HepG2 (cell line): Measurements from ENCODE around the gene PRICKLE3. TPM values are rescaled to one million over a fixed set of nuclear protein-coding genes. Genes with fewer than 3 reads are reported as not detected.

Experiments used
- ATAD3A ChIP-seq: sonication (generic); formaldehyde crosslinking; IDR thresholded peaks from 2 replicates; pipeline ENCODE4 v1.4.0; 2020; ENCODE audit warnings: missing genetic modification reagents
- CEBPG ChIP-seq: IDR thresholded peaks from 2 replicates; pipeline ENCODE4 v1.6.1; 2016
- CHD4 ChIP-seq: fragments of 200-600 bp; sonication (generic); IDR thresholded peaks from 2 replicates; pipeline ENCODE4 v1.7.0; 2017; ENCODE audit warnings: mild to moderate bottlenecking, low read length, borderline replicate concordance
- HES4 ChIP-seq: sonication (generic); formaldehyde crosslinking; IDR thresholded peaks from 2 replicates; pipeline ENCODE4 v1.9.0; 2021; ENCODE audit warnings: mild to moderate bottlenecking, missing genetic modification reagents, borderline replicate concordance
- JUN ChIP-seq: sonication (generic); formaldehyde crosslinking; IDR thresholded peaks from 2 replicates; pipeline ENCODE4 v1.4.0; 2020; ENCODE audit warnings: mild to moderate bottlenecking, missing genetic modification reagents
- KAT7 ChIP-seq: IDR thresholded peaks from 2 replicates; pipeline ENCODE4 v1.6.1; 2018; ENCODE audit warnings: borderline replicate concordance, missing compliant biosample characterization
- KDM4B ChIP-seq: sonication (generic); formaldehyde crosslinking; IDR thresholded peaks from 2 replicates; pipeline ENCODE4 v1.4.0; 2020; ENCODE audit warnings: missing genetic modification reagents
- MAFF ChIP-seq: IDR thresholded peaks from 2 replicates; pipeline ENCODE4 v1.6.1; 2011; ENCODE audit warnings: low read depth, low read length, improper control_type of control experiment
- MLLT10 ChIP-seq: sonication (generic); formaldehyde crosslinking; IDR thresholded peaks from 2 replicates; pipeline ENCODE4 v1.4.0; 2020; ENCODE audit warnings: missing genetic modification reagents
- MXI1 ChIP-seq: IDR thresholded peaks from 3 replicates; pipeline ENCODE4 v1.6.1; 2012; ENCODE audit warnings: low read depth, low read length, inconsistent platforms, borderline replicate concordance
- NKX3-1 ChIP-seq: sonication (generic); formaldehyde crosslinking; IDR thresholded peaks from 2 replicates; pipeline ENCODE4 v1.5.0; 2020; ENCODE audit warnings: missing genetic modification reagents
- RARG ChIP-seq: sonication (generic); formaldehyde crosslinking; IDR thresholded peaks from 2 replicates; pipeline ENCODE4 v1.4.0; 2020; ENCODE audit warnings: low read depth, mild to moderate bottlenecking, missing genetic modification reagents
- SCMH1 ChIP-seq: sonication (generic); formaldehyde crosslinking; IDR thresholded peaks from 2 replicates; pipeline ENCODE4 v1.9.0; 2021; ENCODE audit warnings: missing genetic modification reagents, mild to moderate bottlenecking, borderline replicate concordance
- TOPORS ChIP-seq: sonication (generic); formaldehyde crosslinking; IDR thresholded peaks from 2 replicates; pipeline ENCODE4 v1.8.0; 2023; ENCODE audit warnings: mild to moderate bottlenecking, missing genetic modification reagents
- ZNF180 ChIP-seq: sonication (generic); formaldehyde crosslinking; IDR thresholded peaks from 2 replicates; pipeline ENCODE4 v1.4.0; 2020; ENCODE audit warnings: low read depth, missing genetic modification reagents, borderline replicate concordance
- ZNF260 ChIP-seq: sonication (generic); formaldehyde crosslinking; IDR thresholded peaks from 2 replicates; pipeline ENCODE4 v1.4.0; 2020; ENCODE audit warnings: missing genetic modification reagents, low read depth, mild to moderate bottlenecking, borderline replicate concordance
- ZNF557 ChIP-seq: sonication (generic); formaldehyde crosslinking; IDR thresholded peaks from 2 replicates; pipeline ENCODE4 v1.4.0; 2020; ENCODE audit warnings: missing genetic modification reagents
- ZNF780A ChIP-seq: sonication (generic); formaldehyde crosslinking; IDR thresholded peaks from 2 replicates; pipeline ENCODE4 v1.8.0; 2022; ENCODE audit warnings: mild to moderate bottlenecking, missing genetic modification reagents, moderate library complexity
- polyA plus RNA-seq, 8 experiments: library from polyadenylated mRNA; depleted of rRNA in 3 of 8; stranded (reverse) in 7 of 8; unstranded in 1 of 8; fragments of >200 nt; fragmentation: Illumina TruSeq in 4 of 8; extraction: Trizol in 4 of 8; gene quantifications; 2 replicates each; pipeline versions ENCODE4 v1.2.1 to v1.2.3, GENCODE V29; 2011 to 2016; ENCODE audit warnings: low read depth in 4 of 8, missing spikeins in 1 of 8, mixed read lengths in 1 of 8; ENCODE audit not compliant: insufficient read depth in 1 of 8
- total RNA-seq, 5 experiments: library from RNA; depleted of rRNA; stranded (reverse); fragments of >200 nt; fragmentation: Illumina TruSeq; extraction: Trizol; gene quantifications; 2 replicates each; pipeline ENCODE4 v1.2.3, GENCODE V29; 2016; ENCODE audit warnings: low read depth in 1 of 5
- TF ChIP-seq, protein P1 (sequence below): fragments of 450-650 bp; IDR thresholded peaks from 2 replicates; pipeline ENCODE4 v1.6.1; 2017; ENCODE audit warnings: mild to moderate bottlenecking
- TF ChIP-seq, protein P2 (sequence below): sonication (generic); formaldehyde crosslinking; IDR thresholded peaks from 2 replicates; pipeline ENCODE4 v1.8.1; 2023; ENCODE audit warnings: mild to moderate bottlenecking, inconsistent platforms, moderate library complexity, missing genetic modification reagents, borderline replicate concordance
- TF ChIP-seq, protein P3 (sequence below): fragments of 450-650 bp; IDR thresholded peaks from 2 replicates; pipeline ENCODE4 v1.6.1; 2016
- TF ChIP-seq, protein P4 (sequence below): IDR thresholded peaks from 2 replicates; pipeline ENCODE4 v1.6.1; 2018; ENCODE audit warnings: missing genetic modification reagents

PRICKLE3 gene
- total and polyA plus RNA-seq, 2 of the 13 experiments (the other 11 are each of a cell fraction or from before 2014, with no cell fraction given): 2.6 TPM

DNA sequence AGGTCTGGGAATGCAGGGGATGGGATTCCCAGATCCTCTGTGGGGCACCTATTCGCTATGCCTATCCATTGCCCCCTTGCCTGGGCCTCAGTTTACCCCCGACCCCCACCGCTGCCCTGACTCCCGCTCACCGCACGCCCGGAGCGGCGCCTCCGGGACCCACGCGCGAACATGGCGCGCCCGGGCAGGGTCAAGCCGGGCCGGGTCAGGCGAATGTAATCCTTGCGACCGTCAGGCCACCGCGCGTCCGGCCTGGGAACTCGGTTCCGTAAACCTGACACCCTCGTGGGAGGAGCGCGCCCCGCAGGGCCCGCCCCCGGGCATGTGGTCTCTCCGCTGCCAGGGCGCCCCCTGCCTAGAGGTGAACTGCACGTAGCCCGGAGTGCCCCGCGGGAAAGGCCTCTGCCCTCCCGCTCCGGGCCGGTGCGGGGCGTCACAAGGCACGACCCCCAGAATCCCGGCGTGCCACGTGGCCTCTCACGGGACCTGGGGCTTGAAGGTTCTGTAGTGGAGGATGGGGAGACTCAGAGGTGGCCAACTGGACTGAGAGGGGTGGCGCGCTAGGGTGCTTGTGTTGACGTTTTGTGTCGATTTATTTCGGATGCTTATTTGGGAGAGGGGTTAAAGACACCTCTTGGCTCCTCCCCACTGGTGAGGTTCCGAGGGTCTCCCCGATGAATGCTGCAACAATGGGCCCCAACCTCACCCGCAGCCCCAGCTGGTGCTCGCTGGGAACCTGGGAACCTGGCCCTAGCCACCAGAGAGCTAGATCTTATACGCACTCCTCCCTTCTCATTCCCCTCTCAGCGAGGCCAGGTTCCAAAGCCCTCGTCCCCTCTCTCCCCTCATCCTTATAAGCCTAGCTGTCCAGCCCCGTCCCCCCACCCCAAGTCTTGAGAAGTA is at the start of gene PRICKLE3 (continued):
- TF ChIP-seq CHD4 (no peak), ATAD3A (no peak), KDM4B (CRISPR knock-in tag) (no peak), ZNF260 (CRISPR knock-in tag) (no peak), CEBPG (CRISPR knock-in tag) (peak; percentile 7; the same call in 1 of the 2 replicates), JUN (CRISPR knock-in tag) (no peak), ZNF557 (CRISPR knock-in tag) (no peak), RARG (no peak), SCMH1 (CRISPR knock-in tag) (no peak), ZNF780A (no peak), MLLT10 (CRISPR knock-in tag) (no peak), HES4 (CRISPR knock-in tag) (no peak), KAT7 (CRISPR knock-in tag) (no peak), MXI1 (peak; percentile 87; the same call in 1 of the 3 replicates), ZNF180 (no peak), NKX3-1 (CRISPR knock-in tag) (no peak), TOPORS (CRISPR knock-in tag) (no peak), MAFF (no peak)
- TF ChIP-seq, protein P1, sequence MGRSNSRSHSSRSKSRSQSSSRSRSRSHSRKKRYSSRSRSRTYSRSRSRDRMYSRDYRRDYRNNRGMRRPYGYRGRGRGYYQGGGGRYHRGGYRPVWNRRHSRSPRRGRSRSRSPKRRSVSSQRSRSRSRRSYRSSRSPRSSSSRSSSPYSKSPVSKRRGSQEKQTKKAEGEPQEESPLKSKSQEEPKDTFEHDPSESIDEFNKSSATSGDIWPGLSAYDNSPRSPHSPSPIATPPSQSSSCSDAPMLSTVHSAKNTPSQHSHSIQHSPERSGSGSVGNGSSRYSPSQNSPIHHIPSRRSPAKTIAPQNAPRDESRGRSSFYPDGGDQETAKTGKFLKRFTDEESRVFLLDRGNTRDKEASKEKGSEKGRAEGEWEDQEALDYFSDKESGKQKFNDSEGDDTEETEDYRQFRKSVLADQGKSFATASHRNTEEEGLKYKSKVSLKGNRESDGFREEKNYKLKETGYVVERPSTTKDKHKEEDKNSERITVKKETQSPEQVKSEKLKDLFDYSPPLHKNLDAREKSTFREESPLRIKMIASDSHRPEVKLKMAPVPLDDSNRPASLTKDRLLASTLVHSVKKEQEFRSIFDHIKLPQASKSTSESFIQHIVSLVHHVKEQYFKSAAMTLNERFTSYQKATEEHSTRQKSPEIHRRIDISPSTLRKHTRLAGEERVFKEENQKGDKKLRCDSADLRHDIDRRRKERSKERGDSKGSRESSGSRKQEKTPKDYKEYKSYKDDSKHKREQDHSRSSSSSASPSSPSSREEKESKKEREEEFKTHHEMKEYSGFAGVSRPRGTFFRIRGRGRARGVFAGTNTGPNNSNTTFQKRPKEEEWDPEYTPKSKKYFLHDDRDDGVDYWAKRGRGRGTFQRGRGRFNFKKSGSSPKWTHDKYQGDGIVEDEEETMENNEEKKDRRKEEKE: no peak
- TF ChIP-seq, protein P2, sequence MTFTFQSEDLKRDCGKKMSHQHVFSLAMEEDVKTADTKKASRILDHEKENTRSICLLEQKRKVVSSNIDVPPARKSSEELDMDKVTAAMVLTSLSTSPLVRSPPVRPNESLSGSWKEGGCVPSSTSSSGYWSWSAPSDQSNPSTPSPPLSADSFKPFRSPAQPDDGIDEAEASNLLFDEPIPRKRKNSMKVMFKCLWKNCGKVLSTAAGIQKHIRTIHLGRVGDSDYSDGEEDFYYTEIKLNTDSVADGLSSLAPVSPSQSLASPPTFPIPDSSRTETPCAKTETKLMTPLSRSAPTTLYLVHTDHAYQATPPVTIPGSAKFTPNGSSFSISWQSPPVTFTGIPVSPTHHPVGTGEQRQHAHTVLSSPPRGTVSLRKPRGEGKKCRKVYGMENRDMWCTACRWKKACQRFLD (CRISPR knock-in tag): no peak
- TF ChIP-seq, protein P3, sequence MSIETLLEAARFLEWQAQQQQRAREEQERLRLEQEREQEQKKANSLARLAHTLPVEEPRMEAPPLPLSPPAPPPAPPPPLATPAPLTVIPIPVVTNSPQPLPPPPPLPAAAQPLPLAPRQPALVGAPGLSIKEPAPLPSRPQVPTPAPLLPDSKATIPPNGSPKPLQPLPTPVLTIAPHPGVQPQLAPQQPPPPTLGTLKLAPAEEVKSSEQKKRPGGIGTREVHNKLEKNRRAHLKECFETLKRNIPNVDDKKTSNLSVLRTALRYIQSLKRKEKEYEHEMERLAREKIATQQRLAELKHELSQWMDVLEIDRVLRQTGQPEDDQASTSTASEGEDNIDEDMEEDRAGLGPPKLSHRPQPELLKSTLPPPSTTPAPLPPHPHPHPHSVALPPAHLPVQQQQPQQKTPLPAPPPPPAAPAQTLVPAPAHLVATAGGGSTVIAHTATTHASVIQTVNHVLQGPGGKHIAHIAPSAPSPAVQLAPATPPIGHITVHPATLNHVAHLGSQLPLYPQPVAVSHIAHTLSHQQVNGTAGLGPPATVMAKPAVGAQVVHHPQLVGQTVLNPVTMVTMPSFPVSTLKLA: 0 out of 2 replicates have a peak, but pooled peaks have one; percentile 34
- TF ChIP-seq, protein P4, sequence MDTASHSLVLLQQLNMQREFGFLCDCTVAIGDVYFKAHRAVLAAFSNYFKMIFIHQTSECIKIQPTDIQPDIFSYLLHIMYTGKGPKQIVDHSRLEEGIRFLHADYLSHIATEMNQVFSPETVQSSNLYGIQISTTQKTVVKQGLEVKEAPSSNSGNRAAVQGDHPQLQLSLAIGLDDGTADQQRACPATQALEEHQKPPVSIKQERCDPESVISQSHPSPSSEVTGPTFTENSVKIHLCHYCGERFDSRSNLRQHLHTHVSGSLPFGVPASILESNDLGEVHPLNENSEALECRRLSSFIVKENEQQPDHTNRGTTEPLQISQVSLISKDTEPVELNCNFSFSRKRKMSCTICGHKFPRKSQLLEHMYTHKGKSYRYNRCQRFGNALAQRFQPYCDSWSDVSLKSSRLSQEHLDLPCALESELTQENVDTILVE (CRISPR knock-in tag): no peak
